ENCODE measurements around the gene ANO4.

Gene ANO4

DNA sequence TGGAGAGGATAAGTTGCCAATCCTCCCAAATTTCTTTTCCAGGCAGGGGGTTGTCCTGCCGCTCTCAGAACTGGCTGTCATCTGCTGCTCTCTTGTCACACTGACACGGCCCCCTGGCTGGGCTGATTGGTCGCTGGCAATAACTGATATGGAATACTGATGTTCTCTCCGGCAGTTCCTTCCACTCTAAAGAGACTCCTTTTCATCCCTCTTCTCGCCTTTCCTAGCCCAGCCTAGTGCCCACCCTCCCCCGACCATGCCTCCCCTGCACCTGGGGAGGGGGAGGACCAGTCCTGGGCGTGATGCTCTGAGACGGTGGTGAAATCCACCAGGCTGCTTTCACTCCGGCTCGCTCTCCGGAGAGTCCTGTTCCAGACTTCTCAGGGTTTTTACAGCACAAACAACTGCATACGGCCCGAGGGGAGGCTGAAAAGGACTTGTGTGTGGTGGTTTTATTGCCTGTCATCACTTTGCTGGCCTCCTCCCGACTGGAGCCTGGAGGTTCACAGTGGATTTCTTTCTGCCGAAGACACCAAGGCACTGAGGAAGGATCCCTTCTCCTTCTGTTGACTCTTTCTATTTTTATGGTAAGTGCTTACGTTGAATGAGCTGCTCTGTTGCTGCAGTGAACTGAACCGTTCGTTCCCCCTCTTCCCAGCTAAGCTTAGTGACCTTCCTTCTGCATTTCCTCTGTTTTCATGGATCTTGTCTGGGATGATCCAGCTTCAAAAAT, at the start of gene ANO4:
TSS of gene ANO4 (plus strand) at position 336 of the 733 bp plus-strand sequence. CDS start 107,010 bp downstream, outside the sequence.
- Mint-ChIP-seq H3K4me1 (no peaks in the 10 kb centered on the region), H3K27me3 (peaks cover 27 to 38% of the 10 kb centered on the region in 2 donors), H3K4me3 (no peak within 1 kb of the TSS), H3K9me3 (peaks cover 0 to 3% of the 10 kb centered on the region in 2 donors), H3K36me3 (no peaks in the 10 kb centered on the region), H3K27ac (no peak within 1 kb of the TSS)
- ATAC-seq (replicated peaks) (no peak), DNase-seq (no peak)

DNA sequence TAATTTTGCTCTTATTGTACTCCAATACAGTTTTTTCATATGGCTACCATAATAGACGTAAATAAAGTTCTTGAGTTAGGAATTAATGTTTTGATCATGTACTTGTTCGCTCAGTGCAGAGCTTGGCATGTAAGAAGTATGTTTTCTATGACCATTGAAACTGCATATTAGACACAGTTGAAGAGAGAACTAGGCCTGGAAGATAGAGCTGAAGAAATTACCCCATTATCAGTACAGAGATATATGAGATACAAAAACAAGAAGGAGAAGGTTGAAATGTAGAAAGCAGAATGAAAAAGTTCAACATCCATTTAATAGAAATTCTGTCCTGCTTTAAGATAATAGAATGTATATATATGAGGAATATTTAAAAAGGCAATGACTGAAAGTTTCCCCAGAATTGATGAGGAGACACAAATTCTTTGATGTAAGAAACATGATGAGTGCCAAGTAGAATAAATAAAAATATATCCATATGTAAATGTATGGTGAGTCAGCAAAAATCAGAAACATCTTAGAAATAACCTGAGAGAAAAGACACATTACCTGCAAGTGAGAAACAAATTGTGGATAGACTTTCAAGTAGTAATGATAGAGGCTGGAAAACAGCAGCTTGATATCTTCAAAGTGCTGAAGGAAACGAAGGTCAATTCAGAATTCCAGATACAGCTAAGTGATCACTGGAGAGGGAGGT, 49.1 kb upstream of the ANO4 start:
- H3K27ac Mint-ChIP-seq = no peak overlapping the region
- no peaks in the 10 kb centered on the region for H3K4me1 Mint-ChIP-seq
- no peaks in the 10 kb centered on the region for H3K36me3 Mint-ChIP-seq
- ATAC-seq (replicated peaks) (no peak), DNase-seq (no peak)
- peaks cover 0 to 4% of the 10 kb centered on the region in 2 donors for H3K27me3 Mint-ChIP-seq
- peaks cover 10 to 16% of the 10 kb centered on the region in 2 donors for H3K9me3 Mint-ChIP-seq
- no peak overlapping the region for H3K4me3 Mint-ChIP-seq

DNA sequence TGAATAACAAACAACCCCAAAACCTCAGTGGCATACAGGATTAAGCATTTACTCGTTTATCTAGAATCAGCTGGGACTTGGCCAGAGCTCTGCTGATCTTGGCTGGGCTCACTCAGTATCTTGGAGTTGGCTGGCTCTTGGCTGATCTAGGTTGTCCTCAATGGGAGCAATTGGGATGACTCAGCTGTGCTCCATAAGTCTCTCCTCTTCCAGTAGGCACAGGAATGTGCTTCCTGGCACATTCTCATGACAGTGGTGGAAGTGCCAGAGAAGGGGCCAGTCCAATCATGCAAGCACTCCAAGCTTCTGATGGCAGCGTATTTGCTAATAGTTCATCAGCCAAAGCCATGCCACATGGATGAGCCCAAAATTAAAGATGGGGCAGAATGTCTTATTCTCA, 41.7 kb upstream of the ANO4 start:
- H3K9me3 Mint-ChIP-seq = peaks cover 0 to 2% of the 10 kb centered on the region in 2 donors
- DNase-seq (no peak), ATAC-seq (replicated peaks) (no peak)
- H3K4me1 Mint-ChIP-seq = no peaks in the 10 kb centered on the region
- H3K4me3 Mint-ChIP-seq = no peak overlapping the region
- no peak overlapping the region for H3K27ac Mint-ChIP-seq
- H3K36me3 Mint-ChIP-seq = no peaks in the 10 kb centered on the region
- peaks cover 0 to 9% of the 10 kb centered on the region in 2 donors for H3K27me3 Mint-ChIP-seq

DNA sequence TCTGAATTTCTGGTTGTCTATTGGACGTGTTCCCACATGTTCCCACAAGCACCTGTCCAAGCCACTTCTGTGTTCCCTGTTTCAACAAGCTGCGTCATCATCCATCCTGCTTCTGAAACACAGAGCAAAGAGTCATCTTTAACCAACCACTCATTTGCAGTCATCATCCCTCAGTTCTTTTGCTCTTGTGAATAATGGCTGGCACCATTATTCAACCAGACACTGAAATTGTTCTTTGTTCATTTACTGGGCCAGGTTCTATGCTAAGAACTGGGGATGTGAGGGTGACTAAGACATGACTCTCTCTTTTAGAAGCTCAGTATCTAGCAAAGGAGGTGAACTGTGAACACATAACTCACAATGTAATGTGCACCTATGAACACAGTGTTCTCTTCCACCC, 40.7 kb upstream of the ANO4 start:
- ATAC-seq (replicated peaks) (no peak), DNase-seq (no peak)
- Mint-ChIP-seq H3K4me3 (no peak overlapping the region), H3K36me3 (no peaks in the 10 kb centered on the region), H3K9me3 (peaks cover 0 to under 1% of the 10 kb centered on the region in 2 donors), H3K27ac (no peak overlapping the region), H3K27me3 (peaks cover 0 to 9% of the 10 kb centered on the region in 2 donors), H3K4me1 (no peaks in the 10 kb centered on the region)

DNA sequence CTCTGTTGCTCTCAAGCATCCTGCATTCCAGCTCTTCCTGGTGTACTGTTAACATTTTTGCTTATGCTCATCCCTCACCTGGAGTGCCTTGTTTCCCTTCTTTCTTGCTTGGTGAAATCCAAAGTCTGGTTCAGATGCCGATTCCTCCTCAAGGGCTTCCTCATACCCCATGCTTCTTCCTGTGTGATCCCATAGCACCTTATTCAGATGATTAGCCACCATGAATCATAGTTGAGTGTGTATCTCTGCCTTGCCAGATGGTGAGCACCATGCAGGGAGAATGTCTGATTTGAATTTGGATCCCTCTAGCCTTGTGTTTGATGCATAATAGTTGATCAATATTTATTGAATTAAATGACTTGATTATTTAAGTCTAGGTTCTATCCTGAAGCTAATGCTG, 39.4 kb upstream of the ANO4 start:
- no peak overlapping the region for H3K4me3 Mint-ChIP-seq
- H3K27me3 Mint-ChIP-seq = peaks cover 0 to 9% of the 10 kb centered on the region in 2 donors
- ATAC-seq (replicated peaks) = no peak
- H3K4me1 Mint-ChIP-seq = no peaks in the 10 kb centered on the region
- no peak overlapping the region for H3K27ac Mint-ChIP-seq
- H3K9me3 Mint-ChIP-seq = no peaks in the 10 kb centered on the region
- no peak for DNase-seq
- no peaks in the 10 kb centered on the region for H3K36me3 Mint-ChIP-seq

DNA sequence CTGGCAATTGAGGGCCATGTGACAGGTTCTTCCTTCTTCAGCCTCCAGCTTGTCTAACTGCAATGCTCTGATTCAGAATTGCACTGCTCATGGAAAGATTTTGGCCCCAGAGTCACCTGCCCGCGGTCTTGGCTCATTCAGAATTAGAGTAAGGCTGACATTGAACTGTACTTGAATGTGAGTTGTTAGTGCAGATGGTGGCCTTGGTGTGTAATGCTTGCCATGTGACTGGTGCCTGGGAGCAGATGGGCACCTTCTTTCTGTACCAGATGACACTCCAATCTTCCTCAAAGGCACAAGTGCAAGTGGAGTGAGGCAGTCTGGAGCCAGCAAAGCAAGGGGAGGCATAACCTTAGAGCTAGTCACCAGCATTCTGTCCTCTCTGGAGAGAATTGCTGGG, 36.5 kb upstream of the ANO4 start:
- Mint-ChIP-seq H3K27me3 (peaks cover 9 to 10% of the 10 kb centered on the region in 2 donors), H3K27ac (no peak overlapping the region), H3K4me3 (no peak overlapping the region), H3K36me3 (no peaks in the 10 kb centered on the region), H3K9me3 (no peaks in the 10 kb centered on the region), H3K4me1 (no peaks in the 10 kb centered on the region)
- ATAC-seq (replicated peaks) = no peak
- DNase-seq = no peak

DNA sequence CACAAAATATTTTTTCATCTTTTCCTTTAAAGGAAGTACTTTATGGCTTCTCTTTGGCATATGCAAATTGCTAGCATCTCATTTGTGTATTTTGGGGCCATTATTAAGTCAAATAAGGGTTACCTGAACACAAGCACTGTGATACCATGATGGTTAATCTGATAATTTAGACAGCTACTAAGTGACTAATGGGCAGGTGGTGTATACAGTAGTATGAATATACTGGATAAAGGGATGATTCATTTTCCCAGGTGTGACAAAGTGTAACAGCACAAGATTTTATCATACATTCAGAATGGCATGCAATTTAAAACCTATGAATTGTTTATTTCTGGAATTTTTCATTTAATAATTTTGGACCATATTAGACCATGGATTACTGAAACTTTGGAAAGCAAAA, 27.2 kb upstream of the ANO4 start:
- Mint-ChIP-seq H3K27me3 (peaks cover 0 to 5% of the 10 kb centered on the region in 2 donors), H3K4me3 (no peak overlapping the region)

DNA sequence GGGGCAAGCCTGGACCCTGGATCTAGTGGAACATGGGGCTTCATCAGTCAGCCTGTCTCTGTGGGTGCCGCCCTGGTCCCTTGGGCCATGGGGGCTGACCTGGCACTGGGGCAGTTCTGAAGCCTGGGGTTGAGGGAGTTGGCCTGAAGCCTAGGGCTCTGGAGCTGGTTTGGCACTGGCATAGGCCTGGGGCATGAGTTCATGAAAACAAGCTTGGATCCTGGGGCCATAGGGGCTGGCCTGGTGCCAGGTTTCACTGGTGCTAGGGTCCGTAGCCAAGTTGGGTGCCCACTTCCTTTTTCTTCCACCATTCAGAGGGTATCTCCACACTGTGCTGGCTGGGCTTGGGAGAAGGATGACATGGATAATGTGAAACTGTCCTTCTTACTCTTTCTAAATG, 26.6 kb upstream of the ANO4 start:
- peaks cover 0 to 5% of the 10 kb centered on the region in 2 donors for H3K27me3 Mint-ChIP-seq
- H3K27ac Mint-ChIP-seq = no peak overlapping the region
- H3K9me3 Mint-ChIP-seq = peaks cover 8 to 9% of the 10 kb centered on the region in 2 donors
- no peaks in the 10 kb centered on the region for H3K36me3 Mint-ChIP-seq
- no peak overlapping the region for H3K4me3 Mint-ChIP-seq
- no peak for DNase-seq
- no peaks in the 10 kb centered on the region for H3K4me1 Mint-ChIP-seq
- no peak for ATAC-seq (replicated peaks)

More for the DNA sequence above, 27.2 kb upstream of the ANO4 start:
- Mint-ChIP-seq H3K36me3 (no peaks in the 10 kb centered on the region), H3K9me3 (peaks cover 8 to 9% of the 10 kb centered on the region in 2 donors), H3K27ac (no peak overlapping the region), H3K4me1 (no peaks in the 10 kb centered on the region)
- no peak for DNase-seq
- ATAC-seq (replicated peaks) = no peak

DNA sequence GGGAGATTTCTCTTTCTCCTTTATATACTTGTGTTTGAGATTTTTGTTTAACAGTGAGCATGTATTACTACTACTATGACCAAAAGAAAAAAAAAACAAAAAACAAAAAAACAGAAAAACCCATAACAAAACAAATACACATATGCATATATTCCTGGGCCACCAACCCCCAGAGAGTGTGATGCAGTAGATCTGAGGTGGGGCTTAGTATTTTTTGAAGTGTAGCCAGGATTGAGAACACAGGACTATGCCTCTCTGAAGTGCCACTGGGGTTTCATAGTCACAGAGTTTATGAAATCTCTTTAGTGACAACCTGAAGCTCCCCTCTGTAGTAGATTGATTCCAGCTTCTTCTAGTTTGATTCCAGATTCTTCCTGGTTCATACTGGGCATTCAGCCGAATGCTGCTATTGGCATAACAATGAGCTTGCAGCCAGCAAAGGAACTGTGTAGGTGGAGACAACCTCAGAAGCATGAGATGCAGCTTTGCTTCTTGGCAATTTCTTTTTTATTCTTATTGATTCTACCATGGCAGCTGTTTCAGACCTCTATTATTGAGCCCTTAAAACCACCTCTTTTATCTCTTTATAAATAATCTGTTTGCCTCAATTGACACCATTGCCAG, 15.5 kb upstream of the ANO4 start:
- H3K27ac Mint-ChIP-seq = no peak overlapping the region
- no peaks in the 10 kb centered on the region for H3K27me3 Mint-ChIP-seq

DNA sequence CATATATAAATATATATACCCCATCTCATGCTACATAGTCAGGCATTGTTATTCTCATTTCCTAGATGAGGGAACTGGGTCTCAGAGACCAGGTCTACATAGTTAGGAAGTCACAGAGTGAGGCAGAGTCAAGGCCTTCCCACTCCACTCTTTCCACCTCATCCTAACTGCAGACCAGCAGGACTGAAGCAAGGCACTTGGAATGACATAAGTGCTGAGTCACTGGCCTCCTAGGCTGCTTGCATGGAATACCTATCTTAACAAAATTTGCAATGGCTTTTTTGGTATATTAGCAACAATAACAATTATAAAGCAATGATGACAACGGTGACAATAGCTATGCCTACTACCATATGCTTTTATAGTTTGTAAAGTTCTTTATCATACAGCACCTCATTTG, 5.4 kb upstream of the ANO4 start:
- H3K4me1 Mint-ChIP-seq = no peaks in the 10 kb centered on the region
- H3K27me3 Mint-ChIP-seq = peaks cover 2 to 9% of the 10 kb centered on the region in 2 donors
- no peaks in the 10 kb centered on the region for H3K36me3 Mint-ChIP-seq
- H3K27ac Mint-ChIP-seq = no peak overlapping the region
- H3K4me3 Mint-ChIP-seq = no peak overlapping the region
- ATAC-seq (replicated peaks) (no peak), DNase-seq (no peak)
- H3K9me3 Mint-ChIP-seq = peaks cover 0 to 10% of the 10 kb centered on the region in 2 donors

More for the DNA sequence above, 15.5 kb upstream of the ANO4 start:
- ATAC-seq (replicated peaks) = no peak
- Mint-ChIP-seq H3K4me1 (no peaks in the 10 kb centered on the region), H3K36me3 (no peaks in the 10 kb centered on the region), H3K4me3 (no peak overlapping the region), H3K9me3 (no peaks in the 10 kb centered on the region)
- DNase-seq = no peak

DNA sequence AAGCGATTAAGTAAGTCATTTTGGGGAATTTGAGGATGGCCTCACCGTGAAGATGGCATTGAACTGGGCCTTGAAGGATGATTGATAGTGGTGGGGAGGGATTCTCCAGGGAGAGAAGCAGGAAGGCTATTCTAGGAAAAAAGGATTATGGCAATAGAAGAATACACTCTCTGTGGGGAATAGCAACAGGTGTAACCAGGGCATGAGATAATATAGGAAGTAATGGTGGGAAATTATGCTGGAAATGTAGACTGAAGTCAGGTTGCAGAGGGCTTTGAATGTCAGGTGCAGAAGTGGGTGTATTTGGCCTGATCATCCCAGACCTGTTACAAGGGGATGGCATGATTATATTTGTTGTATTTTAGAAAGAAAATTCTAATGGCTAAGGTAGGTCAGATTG, 4.6 kb upstream of the ANO4 start:
- DNase-seq (no peak), ATAC-seq (replicated peaks) (no peak)
- H3K4me3 Mint-ChIP-seq = no peak overlapping the region
- H3K27ac Mint-ChIP-seq = no peak overlapping the region
- H3K27me3 Mint-ChIP-seq = peaks cover 10 to 16% of the 10 kb centered on the region in 2 donors
- no peaks in the 10 kb centered on the region for H3K4me1 Mint-ChIP-seq
- no peaks in the 10 kb centered on the region for H3K36me3 Mint-ChIP-seq
- H3K9me3 Mint-ChIP-seq = peaks cover under 1 to 9% of the 10 kb centered on the region in 2 donors

DNA sequence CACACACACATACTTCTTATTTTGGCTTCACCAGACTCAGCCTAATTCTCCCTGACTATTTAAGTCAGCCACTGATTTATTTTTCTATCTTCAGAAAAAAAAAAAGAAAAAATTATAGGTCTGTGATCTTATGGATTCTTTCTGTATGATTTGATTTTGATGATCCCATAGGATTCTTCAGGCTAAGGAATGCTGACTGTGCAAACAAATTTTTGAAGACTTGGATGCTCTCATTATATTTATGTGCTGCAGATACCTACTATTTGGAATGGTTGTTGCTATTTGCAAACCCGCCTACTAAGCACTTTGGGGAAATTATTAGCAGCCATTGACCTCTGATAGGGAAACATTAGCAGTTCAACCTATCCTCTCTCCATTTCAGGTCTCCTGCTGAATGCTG, 4.0 kb upstream of the ANO4 start:
- H3K4me1 Mint-ChIP-seq = no peaks in the 10 kb centered on the region
- H3K4me3 Mint-ChIP-seq = no peak overlapping the region
- H3K9me3 Mint-ChIP-seq = peaks cover 3 to 5% of the 10 kb centered on the region in 2 donors
- H3K36me3 Mint-ChIP-seq = no peaks in the 10 kb centered on the region
- ATAC-seq (replicated peaks) (no peak), DNase-seq (no peak)
- H3K27me3 Mint-ChIP-seq = peaks cover 16 to 21% of the 10 kb centered on the region in 2 donors
- no peak overlapping the region for H3K27ac Mint-ChIP-seq

DNA sequence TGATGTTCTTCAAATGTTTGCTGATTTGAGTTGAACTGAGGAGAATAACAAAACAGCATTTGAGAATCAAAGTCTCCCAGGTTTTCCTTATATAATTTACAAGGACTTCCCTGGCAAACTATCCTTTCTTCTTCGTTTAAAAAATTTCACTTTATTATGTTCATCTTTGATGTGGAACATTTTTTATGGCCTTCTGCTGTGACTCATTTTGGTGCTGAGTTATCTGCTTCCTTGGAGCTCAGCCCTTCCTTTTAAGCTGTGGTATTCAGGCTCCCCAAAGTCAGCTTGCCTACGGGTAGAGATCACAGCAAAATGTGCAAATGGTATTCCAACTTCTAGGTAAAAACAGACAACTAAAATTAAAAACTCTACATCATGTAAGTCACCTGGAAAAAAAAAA, 1.4 kb upstream of the ANO4 start:
- DNase-seq (no peak), ATAC-seq (replicated peaks) (no peak)
- Mint-ChIP-seq H3K27me3 (peaks cover 25 to 38% of the 10 kb centered on the region in 2 donors), H3K4me3 (no peak overlapping the region), H3K27ac (no peak overlapping the region), H3K4me1 (no peaks in the 10 kb centered on the region), H3K36me3 (no peaks in the 10 kb centered on the region), H3K9me3 (peaks cover 3 to 5% of the 10 kb centered on the region in 2 donors)

DNA sequence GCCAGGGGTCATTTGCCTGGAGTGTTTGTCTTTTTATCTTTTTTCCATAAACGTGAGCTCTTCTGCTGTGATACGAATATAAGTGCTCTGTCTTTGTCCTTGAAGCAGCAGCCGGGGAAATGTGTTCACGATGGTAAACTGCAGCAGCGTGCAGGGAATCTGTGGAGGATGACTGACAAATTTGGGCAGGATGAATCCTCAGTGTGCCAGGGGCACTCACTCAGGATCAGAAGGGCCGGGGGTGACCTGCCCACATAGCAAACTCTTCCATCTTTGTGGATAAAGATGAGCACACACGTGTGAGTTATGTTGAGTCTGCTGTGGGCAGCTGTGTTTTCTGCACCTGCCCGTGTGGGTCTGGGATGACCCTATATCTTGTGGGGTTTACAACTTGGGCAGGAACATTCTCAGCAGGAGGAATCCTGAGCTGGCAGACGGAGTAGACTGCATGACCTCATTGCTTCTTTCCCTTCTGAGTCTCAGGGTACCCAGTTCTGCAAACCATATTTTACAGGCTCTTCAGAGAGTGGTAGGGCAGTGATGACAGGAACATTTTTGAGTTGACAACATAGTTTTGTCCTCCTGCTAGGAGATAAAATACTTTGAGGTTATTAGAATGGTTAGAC, 711 bp downstream of the ANO4 start:
- peaks cover 27 to 38% of the 10 kb centered on the region in 2 donors for H3K27me3 Mint-ChIP-seq
- H3K27ac Mint-ChIP-seq = no peak overlapping the region
- no peak overlapping the region for H3K4me3 Mint-ChIP-seq
- H3K36me3 Mint-ChIP-seq = no peaks in the 10 kb centered on the region
- DNase-seq (no peak), ATAC-seq (replicated peaks) (no peak)
- H3K4me1 Mint-ChIP-seq = no peaks in the 10 kb centered on the region
- peaks cover 0 to 3% of the 10 kb centered on the region in 2 donors for H3K9me3 Mint-ChIP-seq

Measured in stimulated activated naive B cell treated with anti-CD40 and anti-IgM and Interleukin-4, amounts not matched to agents 10 μg/mL and 1 μg/mL and 100 μg/mL, for 72 hours (primary cell).